ELR (cell line): Measurements from ENCODE around the gene DNAJC19.
"Not testable (repeated sequence)": the region's sequence is repeated elsewhere in the genome, so short reads cannot be mapped to it uniquely, and the experiment has no call there.

Experiments used
- DNase-seq: peaks from one replicate; pipeline ENCODE4 v3.0.0-alpha.2; 2015; ENCODE audit warnings: low read depth

The DNAJC19 gene

DNA sequence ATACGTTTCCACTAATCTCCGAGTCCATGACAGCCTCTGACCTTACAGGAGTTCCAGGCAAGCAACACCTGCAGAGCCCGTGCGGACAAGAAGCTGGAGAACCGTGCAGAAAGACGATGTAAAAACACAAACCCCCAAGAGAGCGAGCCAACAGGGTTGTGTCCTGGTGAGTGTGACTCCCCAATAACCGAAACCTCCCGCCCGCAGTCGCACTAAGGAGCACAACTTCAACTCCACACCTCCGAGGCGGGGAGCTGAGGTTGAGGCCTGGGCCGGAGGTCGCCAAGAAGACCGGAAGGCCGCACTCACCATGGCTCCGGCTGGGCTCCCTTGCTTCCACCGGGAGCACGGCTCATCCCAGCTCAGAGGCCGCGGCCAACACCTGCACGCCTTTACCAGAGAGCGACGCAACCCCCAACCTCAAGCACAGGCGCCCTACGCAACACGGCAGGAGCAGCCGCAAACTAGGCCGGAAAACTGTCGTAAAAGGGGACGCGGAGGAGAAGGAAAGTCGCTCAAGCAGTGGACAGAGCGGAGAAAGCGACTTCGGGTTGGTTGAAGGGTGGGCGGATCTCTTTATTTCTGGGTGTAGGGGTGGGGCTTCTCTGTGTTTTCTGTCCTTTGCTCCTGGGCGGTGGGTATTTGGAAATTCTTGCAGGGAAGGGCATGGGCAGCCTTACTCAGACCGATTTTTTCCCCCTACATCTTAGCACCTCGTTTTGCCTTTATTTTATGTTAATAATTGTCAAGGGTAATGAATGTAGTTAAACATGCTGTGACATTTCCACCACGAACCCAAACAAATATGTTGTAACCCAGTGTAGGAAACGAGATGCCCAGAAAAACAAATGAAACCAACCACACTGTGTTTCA is at the start of gene DNAJC19:
Gene DNAJC19 (minus strand): TSS at position 446 of the 873 bp plus-strand sequence. CDS start 134 bp downstream, at position 312.
- DNase-seq: peak; percentile 98

DNA sequence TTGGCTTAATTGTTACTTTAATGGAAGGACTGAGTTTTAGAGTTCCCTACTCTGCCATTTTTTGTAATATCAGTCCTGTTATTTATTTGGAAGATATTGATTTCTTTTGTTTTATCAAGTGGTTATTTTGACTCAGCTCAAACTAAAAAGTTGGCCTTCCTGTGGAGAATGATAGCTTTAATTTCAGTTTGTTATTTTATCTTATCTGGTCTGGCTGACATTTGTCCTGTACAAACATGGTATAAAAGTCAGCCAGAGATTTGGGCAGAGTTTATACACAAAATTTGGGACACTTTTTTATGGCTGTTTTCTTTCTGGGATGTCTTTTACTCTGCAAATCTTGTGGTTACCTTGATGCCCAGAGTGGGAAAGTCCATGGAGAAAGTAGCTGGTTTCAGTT is 41.4 kb upstream of the DNAJC19 start:
- no peak for DNase-seq

DNA sequence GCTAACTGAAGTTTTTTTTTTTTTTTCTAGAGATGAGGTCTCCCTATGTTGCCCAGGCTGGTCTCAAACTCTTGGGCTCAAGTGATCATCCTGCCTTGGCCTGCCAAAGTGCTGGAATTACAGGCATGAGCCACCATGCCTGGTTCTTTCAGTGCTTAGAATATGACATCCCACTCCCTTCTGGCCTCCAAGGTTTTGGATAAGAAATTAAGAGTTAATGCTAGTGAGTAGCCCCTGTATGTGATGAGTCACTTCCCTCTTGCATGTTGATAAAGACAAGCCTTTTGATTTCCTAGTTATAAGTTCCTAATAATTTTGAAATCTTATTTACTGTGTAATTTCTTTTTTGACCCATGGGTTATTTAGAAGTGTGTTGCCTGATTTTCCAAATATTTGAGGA is 35.7 kb upstream of the DNAJC19 start:
- no peak for DNase-seq

DNA sequence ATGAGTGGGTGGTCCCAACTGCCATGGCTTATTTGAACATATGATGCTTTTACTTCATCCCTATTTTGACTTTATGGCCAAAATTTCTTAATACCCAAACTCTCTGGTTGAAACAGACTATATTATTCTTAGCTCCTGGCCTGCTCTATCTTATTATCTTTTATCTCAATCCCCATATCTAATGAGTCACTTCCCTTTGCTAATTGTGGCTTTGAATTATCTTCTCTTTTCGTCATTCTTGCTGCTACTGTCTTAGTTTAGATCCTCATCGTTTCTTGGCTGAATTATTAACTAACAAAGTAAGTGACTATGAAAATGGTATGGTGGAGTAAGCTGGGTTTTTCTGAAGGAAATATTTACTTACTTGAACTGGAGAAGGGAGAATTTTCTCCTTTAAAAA is 28.2 kb upstream of the DNAJC19 start:
- DNase-seq: peak; percentile 12

GRCh38 chr3:181009225-181009624 is 19.7 kb upstream of the DNAJC19 start:
- DNase-seq: no peak

- DNase-seq: no peak
Observed at GRCh38 chr3:181008796-181009195, 19.3 kb upstream of the DNAJC19 start.

- no peak for DNase-seq
Observed at GRCh38 chr3:181007262-181007661, 17.7 kb upstream of the DNAJC19 start.

GRCh38 chr3:181006541-181006940 is 17.0 kb upstream of the DNAJC19 start:
- DNase-seq: peak; percentile 29

GRCh38 chr3:181003469-181003868 is 13.9 kb upstream of the DNAJC19 start:
- DNase-seq: not testable (repeated sequence)

- DNase-seq: not testable (repeated sequence)
Observed at GRCh38 chr3:181002331-181002730, 12.8 kb upstream of the DNAJC19 start.

DNA sequence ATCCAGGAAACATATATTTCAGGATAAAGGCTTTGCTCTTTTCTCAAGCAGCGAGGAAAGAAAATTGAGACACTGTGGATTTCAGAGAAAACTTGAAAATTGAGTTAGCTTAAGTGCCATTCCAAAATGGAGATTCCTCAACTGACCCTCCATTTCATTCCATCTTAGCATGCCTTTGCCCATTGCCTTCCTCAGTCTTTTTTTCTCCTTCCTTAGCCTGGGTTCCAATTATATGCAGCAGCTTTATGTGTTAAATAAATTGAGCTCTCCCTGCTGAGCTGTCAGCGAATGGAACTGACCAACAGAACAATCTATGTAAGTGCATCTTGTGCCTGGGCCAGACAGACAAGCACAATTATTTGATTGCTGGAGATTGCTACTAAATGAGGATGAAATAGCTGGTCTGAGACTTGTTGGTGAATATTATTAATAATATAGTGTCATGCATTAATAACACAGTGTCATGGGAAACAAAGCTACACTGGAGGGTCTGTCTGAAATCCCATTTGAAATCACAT is 6.9 kb upstream of the DNAJC19 start:
- DNase-seq: no peak

- DNase-seq: no peak
Observed at GRCh38 chr3:180990505-180990904, 969 bp upstream of the DNAJC19 start.

DNA sequence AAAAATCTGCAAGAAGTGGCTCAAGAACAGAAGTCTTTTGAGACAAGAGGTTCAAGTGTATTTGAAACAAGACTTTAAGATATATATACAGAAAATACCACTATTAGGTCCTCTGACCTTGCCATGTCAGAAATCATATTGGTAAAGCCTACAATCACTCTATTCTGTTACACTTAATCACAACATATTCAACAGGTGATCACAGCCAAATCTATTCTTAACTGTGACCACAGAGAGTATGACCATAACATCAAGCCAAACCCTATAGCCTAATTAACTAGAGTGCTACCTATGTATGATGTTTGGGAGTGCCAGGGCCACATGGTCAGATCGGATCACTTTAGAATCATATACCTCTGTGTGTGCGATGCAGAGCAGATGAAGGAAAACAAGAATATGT is 2.2 kb downstream of the DNAJC19 start:
- no peak for DNase-seq

GRCh38 chr3:180986366-180986765 is 3.2 kb downstream of the DNAJC19 start:
- not testable (repeated sequence) for DNase-seq

GRCh38 chr3:180983136-180983535 is 6.4 kb downstream of the DNAJC19 start:
- no peak for DNase-seq

- DNase-seq: no peak
Observed at GRCh38 chr3:180981912-180982311, 7.6 kb downstream of the DNAJC19 start.

- DNase-seq: no peak
Observed at GRCh38 chr3:180980611-180981010, 8.9 kb downstream of the DNAJC19 start.

DNA sequence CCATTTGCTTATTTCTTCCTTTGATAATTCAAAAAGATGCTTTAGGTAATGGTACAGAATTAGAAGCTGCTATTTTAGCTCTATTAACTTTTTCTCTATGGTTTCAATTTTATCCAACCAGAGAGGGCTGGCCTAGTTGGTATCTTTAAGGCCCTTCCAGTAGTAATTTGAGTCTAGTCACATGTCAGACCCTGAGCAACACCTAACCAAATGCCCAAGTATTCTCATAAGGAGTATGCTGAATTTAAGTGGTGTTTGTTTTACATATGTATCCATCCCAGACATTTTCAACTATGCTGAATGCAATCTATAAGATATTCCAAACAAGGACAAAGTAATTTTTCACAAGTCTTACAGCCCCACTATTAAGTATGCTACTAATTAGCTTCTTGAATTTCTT is 9.6 kb downstream of the DNAJC19 start:
- no peak for DNase-seq

DNA sequence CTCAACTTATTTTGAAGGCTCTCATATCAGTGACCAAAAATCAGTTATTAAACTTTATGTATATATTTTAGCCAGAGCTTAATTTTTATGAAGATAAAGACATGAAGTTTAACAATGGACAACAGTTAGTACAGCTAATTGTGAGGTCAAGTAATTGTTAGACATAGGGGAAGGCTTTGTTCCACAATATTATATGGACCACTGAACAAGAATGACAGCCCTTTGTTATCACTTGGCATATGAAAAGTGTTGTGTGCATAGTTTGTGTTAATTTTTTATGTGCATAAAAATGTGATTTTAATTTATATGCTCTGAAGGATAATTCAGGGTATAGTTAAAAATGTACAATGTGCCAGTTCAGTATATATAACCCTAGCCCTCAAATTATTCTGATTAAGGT is 12.0 kb downstream of the DNAJC19 start:
- DNase-seq: no peak

DNA sequence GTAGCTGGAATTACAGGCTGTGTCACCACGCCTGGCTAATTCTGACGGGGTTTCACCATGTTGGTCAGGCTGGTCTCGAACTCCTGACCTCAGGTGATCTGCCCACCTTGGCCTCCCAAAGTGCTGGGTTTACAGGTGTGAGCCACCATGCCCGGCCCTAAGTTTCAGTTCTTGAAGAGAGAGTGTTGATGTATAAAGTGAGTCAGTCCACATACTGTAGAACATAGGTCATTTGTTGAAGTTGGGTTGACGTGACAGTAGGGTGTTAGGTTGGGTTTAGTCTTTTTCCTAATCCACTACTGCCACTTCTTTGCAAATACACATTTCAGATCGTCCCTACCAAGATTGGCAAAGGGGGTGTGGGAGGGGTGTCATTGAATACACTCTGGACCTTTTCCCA is 15.2 kb downstream of the DNAJC19 start:
- no peak for DNase-seq

DNA sequence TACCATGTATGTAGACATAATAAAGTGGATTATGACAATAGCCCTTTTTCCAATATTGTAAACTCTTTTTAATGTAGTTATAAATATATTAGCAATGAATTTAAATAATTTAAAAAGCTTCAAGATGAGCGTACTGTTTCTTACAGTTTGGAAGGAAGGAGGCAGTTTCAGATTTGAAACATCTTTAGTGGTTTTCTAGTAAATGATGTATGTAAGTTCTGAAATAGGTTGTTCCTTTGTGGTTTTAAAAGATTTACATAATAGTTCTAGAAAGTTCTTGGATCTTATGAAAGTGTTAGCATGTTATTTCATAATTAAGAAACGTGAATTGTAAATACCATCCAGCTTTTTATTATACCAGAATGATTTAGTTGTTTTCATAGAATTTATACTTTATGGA is 16.0 kb downstream of the DNAJC19 start:
- no peak for DNase-seq

- DNase-seq: no peak
Observed at GRCh38 chr3:180970931-180971330, 18.6 kb downstream of the DNAJC19 start.

DNA sequence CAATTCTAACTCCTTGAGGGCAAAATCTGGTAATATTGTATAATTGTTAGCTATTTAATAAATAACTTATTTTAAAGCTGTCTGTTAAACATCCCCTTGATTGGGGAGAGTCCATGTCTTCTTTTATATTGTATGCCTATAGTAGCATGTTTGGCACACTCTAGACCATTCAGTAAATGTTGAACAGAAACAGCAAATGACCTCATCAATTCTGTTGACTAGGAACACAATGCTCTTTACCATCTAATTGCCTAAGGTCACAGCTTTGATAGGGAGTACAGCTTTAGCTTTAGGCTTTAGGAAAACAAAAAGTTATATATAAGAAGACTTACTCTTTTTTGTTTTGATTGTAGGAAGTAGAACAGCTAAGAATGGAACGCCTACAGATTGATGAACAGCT is 27.0 kb downstream of the DNAJC19 start:
- no peak for DNase-seq

GRCh38 chr3:180961552-180961951 is 28.0 kb downstream of the DNAJC19 start:
- no peak for DNase-seq
